H1 (cell line): ENCODE results near the gene CUTA. TPM values are rescaled to one million over a fixed set of nuclear protein-coding genes. Genes with fewer than 3 reads are reported as not detected.
A peak's percentile ranks its signal among the peaks of the same experiment; 100 is the strongest.

Experiments used
- MAX ChIP-seq: IDR thresholded peaks from 2 replicates; pipeline ENCODE4 v1.6.1; 2012; ENCODE audit warnings: inconsistent platforms
- SUZ12 ChIP-seq: fragments of 200-600 bp; sonication (generic); IDR thresholded peaks from 2 replicates; pipeline ENCODE4 v1.6.1; 2012; ENCODE audit warnings: mild to moderate bottlenecking, inconsistent platforms, low read length, moderate library complexity, mixed read lengths
- polyA plus RNA-seq, 7 experiments: library from polyadenylated mRNA; depleted of rRNA in 3 of 7; stranded (reverse) in 5 of 7; unstranded in 2 of 7; fragments of >200 nt in 5 of 7; fragments of 200-250 nt in 2 of 7; gene quantifications; 1 replicate in 5 of 7; 2 replicates in 1 of 7; 4 replicates in 1 of 7; pipeline versions ENCODE4 v1.2.1 to v1.2.3, GENCODE V29; 2011 to 2013; ENCODE audit warnings: missing spikeins in 2 of 7, mixed read lengths in 2 of 7
- total RNA-seq: library from RNA; stranded (reverse); fragmentation: NEBNext Ultra II Directional; extraction: Animal tissue kit (Norgen Biotek cat#: 25700); gene quantifications from 2 replicates; pipeline ENCODE4 v1.2.1, GENCODE V29; 2021

CUTA gene
- total and polyA plus RNA-seq, 2 of the 8 experiments (the other 6 are each of a cell fraction or from before 2014, with no cell fraction given), result 297 to 460 TPM

- TF ChIP-seq MAX (peak; percentile 22; the same call in 1 of the 2 replicates), SUZ12 (no peak)
Measured at GRCh38 chr6:33433544-33434191, 15.8 kb upstream of the CUTA start (continued).
